Thymus (tissue), 11 donors: ENCODE data around the gene KDM4B. TPM values are rescaled to one million over a fixed set of nuclear protein-coding genes. Genes with fewer than 3 reads are reported as not detected.

Source experiments
- DNase-seq, 9 donors: peaks; one replicate each; pipeline ENCODE4 v3.0.0-alpha.2; 2013; ENCODE audit warnings: low spot score in 9 of 9, low read depth in 6 of 9, missing footprints in 1 of 9
- H3K27ac ChIP-seq, 2 donors: one replicate each; pipeline ENCODE4 v1.5.1; 2013; ENCODE audit warnings: control low read depth in 1 of 2, low read depth in 1 of 2, low read length in 1 of 2, mild to moderate bottlenecking in 1 of 2, moderate library complexity in 1 of 2
- H3K27me3 ChIP-seq, 2 donors: one replicate each; pipeline ENCODE4 v1.5.1; 2013; ENCODE audit warnings: low read length in 1 of 2; ENCODE audit not compliant: control insufficient read depth in 2 of 2, insufficient read depth in 1 of 2
- H3K36me3 ChIP-seq, 2 donors: one replicate each; pipeline ENCODE4 v1.5.1; 2013; ENCODE audit warnings: low read length in 1 of 2, mild to moderate bottlenecking in 1 of 2, moderate library complexity in 1 of 2; ENCODE audit not compliant: control insufficient read depth in 2 of 2, insufficient read depth in 2 of 2
- H3K4me1 ChIP-seq, 2 donors: one replicate each; pipeline ENCODE4 v1.5.1; 2013; ENCODE audit warnings: low read length in 2 of 2; ENCODE audit not compliant: control insufficient read depth in 2 of 2, insufficient read depth in 2 of 2
- H3K4me3 ChIP-seq, 2 donors: one replicate each; pipeline ENCODE4 v1.5.1; 2013; ENCODE audit warnings: low read length in 2 of 2, control low read depth in 1 of 2, mild to moderate bottlenecking in 1 of 2
- H3K9me3 ChIP-seq, 2 donors: one replicate each; pipeline ENCODE4 v1.5.1; 2013; ENCODE audit warnings: low read length in 1 of 2, mild to moderate bottlenecking in 1 of 2; ENCODE audit not compliant: control insufficient read depth in 2 of 2, insufficient read depth in 1 of 2
- WGBS: extraction: QIAGEN DNeasy Blood & Tissue Kit; methylation state at CpG from one replicate; pipeline ENCODE4 v1.1.7; 2013; 5-methylcytosine and 5-hydroxymethylcytosine counted together
- polyA plus RNA-seq: library from polyadenylated mRNA; stranded (reverse); fragments of 200-250 nt; gene quantifications from one replicate; pipeline ENCODE4 v1.2.3, GENCODE V29; 2013
- total RNA-seq: library from RNA; stranded (reverse); fragments of 120-200 nt; gene quantifications from one replicate; pipeline ENCODE4 v1.2.4, GENCODE V29; 2013
- donor health status: healthy.

KDM4B gene
- total and polyA plus RNA-seq, 2 donors: 8.6 to 24.6 TPM

- H3K9me3 ChIP-seq: no peaks in the 10 kb centered on the region
- H3K27ac ChIP-seq: no peak overlapping the region
- H3K36me3 ChIP-seq: no peaks in the 10 kb centered on the region
- WGBS: 94% methylated on average over 2 of the region's 2 CpGs
- no peaks in the 10 kb centered on the region for H3K4me1 ChIP-seq
- H3K4me3 ChIP-seq: no peak overlapping the region
- no peaks in the 10 kb centered on the region for H3K27me3 ChIP-seq
- no peak for DNase-seq
Observed at GRCh38 chr19:5181329-5181728, 212.4 kb downstream of the KDM4B start.

DNA sequence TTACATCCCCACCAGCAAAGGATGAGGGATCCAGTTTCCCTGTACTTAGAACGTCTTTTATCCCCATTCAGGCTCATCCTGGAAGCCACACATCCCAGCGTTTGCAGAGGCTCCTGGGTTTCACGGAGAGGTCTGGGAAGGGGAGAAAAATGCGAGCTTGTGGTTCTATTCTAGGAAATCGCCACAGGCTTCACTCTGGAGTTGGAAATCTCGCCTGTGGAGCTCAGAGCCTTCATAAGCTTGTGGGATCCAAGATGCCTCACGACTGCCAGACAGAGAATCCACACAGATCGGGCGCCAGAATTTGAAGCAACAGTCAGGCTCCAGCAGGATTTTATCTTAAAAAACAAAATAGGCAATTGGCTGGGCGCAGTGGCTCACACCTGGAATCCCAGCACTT lies 213.8 kb downstream of the KDM4B start:
- Histone ChIP-seq H3K27ac (no peak overlapping the region), H3K36me3 (no peaks in the 10 kb centered on the region), H3K9me3 (no peaks in the 10 kb centered on the region), H3K27me3 (no peaks in the 10 kb centered on the region), H3K4me3 (no peak overlapping the region), H3K4me1 (no peaks in the 10 kb centered on the region)
- no peak for DNase-seq
- WGBS: 80% methylated on average over 10 of the region's 10 CpGs

- H3K9me3 ChIP-seq: no peaks in the 10 kb centered on the region
- H3K4me1 ChIP-seq: no peaks in the 10 kb centered on the region
- 93% methylated on average over 3 of the region's 3 CpGs for WGBS
- H3K36me3 ChIP-seq: no peaks in the 10 kb centered on the region
- DNase-seq: no peak
- no peak overlapping the region for H3K27ac ChIP-seq
- no peak overlapping the region for H3K4me3 ChIP-seq
- no peaks in the 10 kb centered on the region for H3K27me3 ChIP-seq
Observed at GRCh38 chr19:5183616-5184015, 214.7 kb downstream of the KDM4B start.

GRCh38 chr19:5184930-5185329 lies 216.0 kb downstream of the KDM4B start:
- WGBS: 96% methylated on average over 4 of the region's 4 CpGs
- H3K4me1 ChIP-seq: no peaks in the 10 kb centered on the region
- H3K27me3 ChIP-seq: peaks cover 0 to 2% of the 10 kb centered on the region in 2 donors

DNA sequence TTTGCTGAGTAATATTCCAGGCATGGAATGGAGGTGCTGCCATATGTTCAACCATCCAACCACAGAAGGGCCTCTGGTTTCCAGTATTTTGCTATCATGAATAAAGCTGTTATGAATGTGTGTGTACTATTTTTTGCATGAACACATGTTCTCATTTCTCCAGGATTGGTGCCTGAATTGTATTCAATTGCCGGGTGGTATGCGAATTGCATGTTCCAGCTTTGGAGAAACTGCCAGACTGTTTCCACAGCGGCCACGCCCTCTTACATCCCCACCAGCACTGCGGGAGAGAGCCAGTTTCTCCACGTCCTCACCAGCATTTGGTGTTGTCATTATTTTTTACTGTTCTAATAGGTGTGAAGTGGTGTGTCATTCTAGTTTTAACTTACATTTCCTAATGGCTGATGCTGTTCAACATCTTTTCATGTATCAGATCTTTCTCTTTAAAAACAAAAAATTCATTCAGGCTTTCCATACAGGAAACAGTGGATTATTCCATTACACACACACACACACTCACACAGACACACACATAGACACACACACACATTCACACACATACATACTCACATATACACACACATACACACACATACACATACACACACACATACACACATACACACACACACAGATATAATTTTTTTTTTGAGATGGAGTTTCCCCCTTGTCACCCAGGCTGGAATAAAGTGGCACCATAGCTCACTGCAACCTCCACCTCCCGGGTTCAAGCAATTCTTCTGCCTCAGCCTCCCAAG lies 217.6 kb downstream of the KDM4B start:
- Histone ChIP-seq H3K27ac (no peak overlapping the region), H3K36me3 (no peaks in the 10 kb centered on the region), H3K4me1 (no peaks in the 10 kb centered on the region), H3K9me3 (no peaks in the 10 kb centered on the region), H3K4me3 (no peak overlapping the region), H3K27me3 (peaks cover 0 to 2% of the 10 kb centered on the region in 2 donors)
- DNase-seq: no peak
- 93% methylated on average over 7 of the region's 7 CpGs for WGBS

More at GRCh38 chr19:5184930-5185329, 216.0 kb downstream of the KDM4B start:
- no peak overlapping the region for H3K27ac ChIP-seq
- no peaks in the 10 kb centered on the region for H3K36me3 ChIP-seq
- no peak for DNase-seq
- no peaks in the 10 kb centered on the region for H3K9me3 ChIP-seq
- no peak overlapping the region for H3K4me3 ChIP-seq

- no peak overlapping the region for H3K27ac ChIP-seq
- no peak for DNase-seq
- no peaks in the 10 kb centered on the region for H3K36me3 ChIP-seq
- no peak overlapping the region for H3K4me3 ChIP-seq
- H3K27me3 ChIP-seq: peaks cover 0 to 2% of the 10 kb centered on the region in 2 donors
- no peaks in the 10 kb centered on the region for H3K9me3 ChIP-seq
- WGBS: 60% methylated on average over 19 of the region's 19 CpGs
- H3K4me1 ChIP-seq: no peaks in the 10 kb centered on the region
Observed at GRCh38 chr19:5188548-5189317, 219.8 kb downstream of the KDM4B start.

DNA sequence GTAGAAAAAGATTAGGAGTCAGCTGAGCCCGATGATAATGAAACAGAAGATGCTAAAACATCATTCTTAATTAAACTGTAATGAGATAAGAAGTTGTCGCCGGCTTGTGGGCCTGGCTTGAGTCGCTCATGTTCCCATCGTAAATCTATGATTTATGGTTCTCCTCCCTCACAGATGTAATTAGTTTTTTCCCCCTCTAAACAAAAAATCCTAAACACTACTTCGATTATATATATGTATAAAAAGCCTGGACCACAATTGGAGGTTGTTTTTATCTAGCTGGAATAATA lies 220.3 kb downstream of the KDM4B start:
- Histone ChIP-seq H3K9me3 (no peaks in the 10 kb centered on the region), H3K4me3 (no peak overlapping the region), H3K4me1 (no peaks in the 10 kb centered on the region), H3K27ac (no peak overlapping the region), H3K27me3 (peaks cover 0 to 2% of the 10 kb centered on the region in 2 donors), H3K36me3 (no peaks in the 10 kb centered on the region)
- DNase-seq: no peak
- WGBS: 52% methylated on average over 6 of the region's 6 CpGs

GRCh38 chr19:5191091-5191490 lies 222.2 kb downstream of the KDM4B start:
- 71% methylated on average over 5 of the region's 5 CpGs for WGBS
- Histone ChIP-seq H3K4me3 (no peak overlapping the region), H3K27me3 (peaks cover 0 to 2% of the 10 kb centered on the region in 2 donors), H3K9me3 (no peaks in the 10 kb centered on the region), H3K36me3 (no peaks in the 10 kb centered on the region), H3K4me1 (no peaks in the 10 kb centered on the region), H3K27ac (no peak overlapping the region)
- DNase-seq: no peak

DNA sequence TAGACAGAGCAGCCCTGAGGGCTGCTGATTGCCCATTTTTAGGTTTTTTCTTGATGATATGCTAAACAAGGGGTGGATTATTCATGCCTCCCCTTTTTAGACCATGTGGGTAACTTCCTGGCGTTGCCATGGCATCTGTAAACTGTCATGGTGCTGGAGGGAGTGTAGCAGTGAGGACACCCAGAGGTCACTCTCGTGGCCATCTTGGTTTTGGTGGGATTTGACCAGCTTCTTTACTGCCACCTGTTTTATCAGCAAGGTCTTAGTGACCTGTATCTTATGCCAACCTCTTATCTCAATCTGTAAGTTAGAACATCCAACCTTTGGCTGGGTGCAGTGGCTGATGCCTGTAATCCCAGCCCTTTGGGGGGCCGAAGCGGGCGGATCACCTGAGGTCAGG lies 223.7 kb downstream of the KDM4B start:
- Histone ChIP-seq H3K4me3 (no peak overlapping the region), H3K27ac (no peak overlapping the region), H3K36me3 (no peaks in the 10 kb centered on the region), H3K9me3 (no peaks in the 10 kb centered on the region), H3K27me3 (peaks cover 0 to 2% of the 10 kb centered on the region in 2 donors), H3K4me1 (no peaks in the 10 kb centered on the region)
- DNase-seq: no peak
- 95% methylated on average over 5 of the region's 5 CpGs for WGBS
